ENCODE results near the gene SPAAR. TPM values are rescaled to one million over a fixed set of nuclear protein-coding genes. Genes with fewer than 3 reads are reported as not detected.

The SPAAR gene
- total RNA-seq, 1 experiment from 2014 or later, result not detected

DNA sequence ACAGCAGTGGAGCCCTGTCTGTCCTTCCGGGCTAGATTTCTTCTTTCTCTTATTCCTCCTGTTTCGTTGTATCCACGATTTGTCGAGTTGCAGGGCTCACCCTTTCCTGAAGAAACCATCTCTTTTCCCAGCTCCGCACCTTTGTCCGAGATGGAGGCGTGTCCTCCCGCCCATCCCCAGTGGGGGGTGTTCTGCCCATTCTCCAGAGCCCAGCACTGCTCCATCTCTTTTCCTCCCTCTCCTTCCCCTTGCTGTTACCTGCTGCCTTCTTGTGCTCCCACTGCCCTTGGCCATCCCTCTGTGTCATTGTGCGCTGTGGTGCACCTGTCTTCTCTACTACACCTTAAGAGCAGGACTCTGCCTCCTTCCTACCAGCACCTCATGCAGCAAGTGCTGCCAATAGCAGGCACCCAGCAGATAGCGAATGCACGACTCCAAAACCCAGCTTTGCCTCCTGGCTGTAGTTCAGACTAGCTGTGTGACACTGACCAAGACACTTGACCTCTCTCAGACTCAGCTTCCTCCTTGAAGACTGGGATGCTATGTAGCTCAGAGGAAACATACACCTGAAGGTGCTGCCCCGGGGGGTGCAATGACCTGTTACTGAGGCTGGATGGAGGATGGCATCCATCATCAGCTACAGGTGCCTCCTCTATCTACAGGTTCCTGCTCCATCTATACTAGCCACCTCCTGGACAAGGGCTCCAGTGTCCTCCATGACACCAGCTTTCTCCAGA is 48.0 kb upstream of the SPAAR start:
- no peak for TF ChIP-seq TCF7L2 (IDR thresholded peaks at IDR 0.05; ENCODE audit: low read depth, low read length)
- Histone ChIP-seq H3K27me3 (ENCODE audit: control insufficient read depth, insufficient read depth, low read length) (0 out of 2 replicates have a peak, but pooled peaks cover 2% of the 10 kb centered on the region), H3K36me3 (ENCODE audit: control insufficient read depth, insufficient read depth, low read length) (no peaks in the 10 kb centered on the region), H3K4me1 (ENCODE audit: control insufficient read depth, insufficient read depth, low read length) (no peaks in the 10 kb centered on the region), H3K27ac (ENCODE audit: low read length) (no peak overlapping the region), H3K4me3 (ENCODE audit: low read depth in 2 of 2, low read length in 2 of 2) (no peak overlapping the region), H3K9me3 (ENCODE audit: control insufficient read depth, insufficient read depth, low read depth, low read length) (no peaks in the 10 kb centered on the region)
- POLR2A ChIA-PET, result interaction anchor here (0.6 kb wide), 1 partner anchor 64 kb away, joined by 3 read pairs; no protein-coding TSS in a partner anchor
- in situ Hi-C loops (cut with HindIII; ENCODE audit: low pct_unique_long_range_greater_than_20kb, low sequenced_read_pairs), result no loop called here
- ATAC-seq, result no peak
- CTCF ChIA-PET, result no interaction called here
- no peak for DNase-seq (ENCODE audit: low read depth, low spot score)
- intact Hi-C loops (cut with micrococcal nuclease; ENCODE audit: unreplicated experiment), result no loop called here
- BruUV-seq (replicated peaks), result no TSS peak

- no peaks in the 10 kb centered on the region for H3K36me3 ChIP-seq (ENCODE audit: control insufficient read depth, insufficient read depth, low read length)
- no peak overlapping the region for H3K4me3 ChIP-seq (ENCODE audit: low read depth in 2 of 2, low read length in 2 of 2)
- in situ Hi-C loops (cut with HindIII; ENCODE audit: low pct_unique_long_range_greater_than_20kb, low sequenced_read_pairs), result no loop called here
- BruUV-seq (replicated peaks), result no TSS peak
- H3K27me3 ChIP-seq (ENCODE audit: control insufficient read depth, insufficient read depth, low read length), result 0 out of 2 replicates have a peak, but pooled peaks cover 2% of the 10 kb centered on the region
- intact Hi-C loops (cut with micrococcal nuclease; ENCODE audit: unreplicated experiment), result no loop called here
- H3K9me3 ChIP-seq (ENCODE audit: control insufficient read depth, insufficient read depth, low read depth, low read length), result no peaks in the 10 kb centered on the region
- H3K4me1 ChIP-seq (ENCODE audit: control insufficient read depth, insufficient read depth, low read length), result no peaks in the 10 kb centered on the region
- no peak overlapping the region for H3K27ac ChIP-seq (ENCODE audit: low read length)
- CTCF ChIA-PET, result no interaction called here
- no peak for ATAC-seq
- POLR2A ChIA-PET, result interaction anchor here (0.6 kb wide), 1 partner anchor 63 kb away, joined by 3 read pairs; no protein-coding TSS in a partner anchor
- TF ChIP-seq, protein P1, sequence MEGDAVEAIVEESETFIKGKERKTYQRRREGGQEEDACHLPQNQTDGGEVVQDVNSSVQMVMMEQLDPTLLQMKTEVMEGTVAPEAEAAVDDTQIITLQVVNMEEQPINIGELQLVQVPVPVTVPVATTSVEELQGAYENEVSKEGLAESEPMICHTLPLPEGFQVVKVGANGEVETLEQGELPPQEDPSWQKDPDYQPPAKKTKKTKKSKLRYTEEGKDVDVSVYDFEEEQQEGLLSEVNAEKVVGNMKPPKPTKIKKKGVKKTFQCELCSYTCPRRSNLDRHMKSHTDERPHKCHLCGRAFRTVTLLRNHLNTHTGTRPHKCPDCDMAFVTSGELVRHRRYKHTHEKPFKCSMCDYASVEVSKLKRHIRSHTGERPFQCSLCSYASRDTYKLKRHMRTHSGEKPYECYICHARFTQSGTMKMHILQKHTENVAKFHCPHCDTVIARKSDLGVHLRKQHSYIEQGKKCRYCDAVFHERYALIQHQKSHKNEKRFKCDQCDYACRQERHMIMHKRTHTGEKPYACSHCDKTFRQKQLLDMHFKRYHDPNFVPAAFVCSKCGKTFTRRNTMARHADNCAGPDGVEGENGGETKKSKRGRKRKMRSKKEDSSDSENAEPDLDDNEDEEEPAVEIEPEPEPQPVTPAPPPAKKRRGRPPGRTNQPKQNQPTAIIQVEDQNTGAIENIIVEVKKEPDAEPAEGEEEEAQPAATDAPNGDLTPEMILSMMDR (IDR thresholded peaks at IDR 0.05), result no peak
- TF ChIP-seq, protein P2, sequence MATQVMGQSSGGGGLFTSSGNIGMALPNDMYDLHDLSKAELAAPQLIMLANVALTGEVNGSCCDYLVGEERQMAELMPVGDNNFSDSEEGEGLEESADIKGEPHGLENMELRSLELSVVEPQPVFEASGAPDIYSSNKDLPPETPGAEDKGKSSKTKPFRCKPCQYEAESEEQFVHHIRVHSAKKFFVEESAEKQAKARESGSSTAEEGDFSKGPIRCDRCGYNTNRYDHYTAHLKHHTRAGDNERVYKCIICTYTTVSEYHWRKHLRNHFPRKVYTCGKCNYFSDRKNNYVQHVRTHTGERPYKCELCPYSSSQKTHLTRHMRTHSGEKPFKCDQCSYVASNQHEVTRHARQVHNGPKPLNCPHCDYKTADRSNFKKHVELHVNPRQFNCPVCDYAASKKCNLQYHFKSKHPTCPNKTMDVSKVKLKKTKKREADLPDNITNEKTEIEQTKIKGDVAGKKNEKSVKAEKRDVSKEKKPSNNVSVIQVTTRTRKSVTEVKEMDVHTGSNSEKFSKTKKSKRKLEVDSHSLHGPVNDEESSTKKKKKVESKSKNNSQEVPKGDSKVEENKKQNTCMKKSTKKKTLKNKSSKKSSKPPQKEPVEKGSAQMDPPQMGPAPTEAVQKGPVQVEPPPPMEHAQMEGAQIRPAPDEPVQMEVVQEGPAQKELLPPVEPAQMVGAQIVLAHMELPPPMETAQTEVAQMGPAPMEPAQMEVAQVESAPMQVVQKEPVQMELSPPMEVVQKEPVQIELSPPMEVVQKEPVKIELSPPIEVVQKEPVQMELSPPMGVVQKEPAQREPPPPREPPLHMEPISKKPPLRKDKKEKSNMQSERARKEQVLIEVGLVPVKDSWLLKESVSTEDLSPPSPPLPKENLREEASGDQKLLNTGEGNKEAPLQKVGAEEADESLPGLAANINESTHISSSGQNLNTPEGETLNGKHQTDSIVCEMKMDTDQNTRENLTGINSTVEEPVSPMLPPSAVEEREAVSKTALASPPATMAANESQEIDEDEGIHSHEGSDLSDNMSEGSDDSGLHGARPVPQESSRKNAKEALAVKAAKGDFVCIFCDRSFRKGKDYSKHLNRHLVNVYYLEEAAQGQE (IDR thresholded peaks at IDR 0.05; ENCODE audit: insufficient read depth in 1 of 2, low read depth in 2 of 2, low read length in 1 of 2), result no peak
- TF ChIP-seq SIN3A (IDR thresholded peaks at IDR 0.05; ENCODE audit: borderline replicate concordance, insufficient read depth, low read depth, low read length) (no peak), TCF7L2 (IDR thresholded peaks at IDR 0.05; ENCODE audit: low read depth, low read length) (no peak), POLR2AphosphoS5 (IDR thresholded peaks at IDR 0.05; ENCODE audit: low read depth, low read length) (no peak)
- no peak for DNase-seq (ENCODE audit: low read depth, low spot score)
These were observed 47.0 kb upstream of the SPAAR start for GRCh38 chr9:35862328-35862727.

GRCh38 chr9:35863583-35863982 is 45.7 kb upstream of the SPAAR start:
- in situ Hi-C loops (cut with HindIII; ENCODE audit: low pct_unique_long_range_greater_than_20kb, low sequenced_read_pairs) (no loop called here), intact Hi-C loops (cut with micrococcal nuclease; ENCODE audit: unreplicated experiment) (no loop called here)
- no peak overlapping the region for H3K4me3 ChIP-seq (ENCODE audit: low read depth in 2 of 2, low read length in 2 of 2)
- no peak for DNase-seq (ENCODE audit: low read depth, low spot score)
- no peak for ATAC-seq
- TF ChIP-seq, protein P1 (IDR thresholded peaks at IDR 0.05), result no peak
- TF ChIP-seq SIN3A (IDR thresholded peaks at IDR 0.05; ENCODE audit: borderline replicate concordance, insufficient read depth, low read depth, low read length), result no peak
- TF ChIP-seq POLR2AphosphoS5 (IDR thresholded peaks at IDR 0.05; ENCODE audit: low read depth, low read length), result no peak
- TF ChIP-seq, protein P2 (IDR thresholded peaks at IDR 0.05; ENCODE audit: insufficient read depth in 1 of 2, low read depth in 2 of 2, low read length in 1 of 2), result no peak
- TF ChIP-seq TCF7L2 (IDR thresholded peaks at IDR 0.05; ENCODE audit: low read depth, low read length), result no peak
- H3K27me3 ChIP-seq (ENCODE audit: control insufficient read depth, insufficient read depth, low read length), result 0 out of 2 replicates have a peak, but pooled peaks cover 2% of the 10 kb centered on the region
- H3K27ac ChIP-seq (ENCODE audit: low read length), result no peak overlapping the region
- ChIA-PET CTCF (interaction anchor here (0.8 to 1.7 kb wide), 2 partner anchors 19 to 37 kb away, joined by 3 to 4 read pairs; no protein-coding TSS in a partner anchor), POLR2A (no interaction called here)
- BruUV-seq (replicated peaks), result no TSS peak
- H3K4me1 ChIP-seq (ENCODE audit: control insufficient read depth, insufficient read depth, low read length), result no peaks in the 10 kb centered on the region
- no peaks in the 10 kb centered on the region for H3K36me3 ChIP-seq (ENCODE audit: control insufficient read depth, insufficient read depth, low read length)
- H3K9me3 ChIP-seq (ENCODE audit: control insufficient read depth, insufficient read depth, low read depth, low read length), result no peaks in the 10 kb centered on the region

Data from Panc1 (cell line).